ENCODE data around the gene PHC2.

DNA sequence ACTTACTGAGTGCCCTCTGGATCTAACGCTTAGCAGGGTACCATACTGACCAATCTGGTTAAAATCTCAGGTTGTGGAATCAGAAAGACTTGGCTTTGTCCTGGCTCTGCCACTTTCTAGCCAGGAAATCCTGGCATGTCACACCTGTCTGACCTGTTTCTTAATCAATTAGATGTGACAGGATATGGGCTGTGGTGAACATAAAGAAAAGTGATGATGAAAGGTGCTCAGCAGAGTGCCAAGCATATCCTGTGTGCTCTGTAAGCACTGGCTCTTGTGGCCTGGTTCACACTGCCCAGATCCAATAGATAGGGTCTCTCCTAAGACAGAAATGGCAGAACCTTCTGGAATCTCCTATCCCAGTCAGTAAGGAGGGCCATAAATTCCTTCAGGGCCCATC lies 53.9 kb downstream of the PHC2 start:
- TF ChIP-seq, protein P1, sequence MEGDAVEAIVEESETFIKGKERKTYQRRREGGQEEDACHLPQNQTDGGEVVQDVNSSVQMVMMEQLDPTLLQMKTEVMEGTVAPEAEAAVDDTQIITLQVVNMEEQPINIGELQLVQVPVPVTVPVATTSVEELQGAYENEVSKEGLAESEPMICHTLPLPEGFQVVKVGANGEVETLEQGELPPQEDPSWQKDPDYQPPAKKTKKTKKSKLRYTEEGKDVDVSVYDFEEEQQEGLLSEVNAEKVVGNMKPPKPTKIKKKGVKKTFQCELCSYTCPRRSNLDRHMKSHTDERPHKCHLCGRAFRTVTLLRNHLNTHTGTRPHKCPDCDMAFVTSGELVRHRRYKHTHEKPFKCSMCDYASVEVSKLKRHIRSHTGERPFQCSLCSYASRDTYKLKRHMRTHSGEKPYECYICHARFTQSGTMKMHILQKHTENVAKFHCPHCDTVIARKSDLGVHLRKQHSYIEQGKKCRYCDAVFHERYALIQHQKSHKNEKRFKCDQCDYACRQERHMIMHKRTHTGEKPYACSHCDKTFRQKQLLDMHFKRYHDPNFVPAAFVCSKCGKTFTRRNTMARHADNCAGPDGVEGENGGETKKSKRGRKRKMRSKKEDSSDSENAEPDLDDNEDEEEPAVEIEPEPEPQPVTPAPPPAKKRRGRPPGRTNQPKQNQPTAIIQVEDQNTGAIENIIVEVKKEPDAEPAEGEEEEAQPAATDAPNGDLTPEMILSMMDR (conservative IDR thresholded peaks at IDR 0.05), result no peak
- no peak for TF ChIP-seq ZFX (IDR thresholded peaks at IDR 0.05)
